B cell (primary cell): Measurements from ENCODE around the gene DNAJB1. TPM values are rescaled to one million over a fixed set of nuclear protein-coding genes. Genes with fewer than 3 reads are reported as not detected.

Source experiments
- ATAC-seq: fragments of 200-7000 bp; cut with Tn5 transposase; one replicate; pipeline ENCODE4 v1.10.0; 2021; ENCODE audit warnings: low read depth, mild to moderate bottlenecking, moderate number of reproducible peaks, moderate library complexity
- CTCF ChIA-PET: fragments of 350-600 bp; sonication (Branson Sonifier 250); formaldehyde crosslinking; loops from one replicate; lab custom pipeline; 2021; ENCODE audit warnings: antibody characterized with exemption, inconsistent platforms; lab: Charles Lee
- POLR2A ChIA-PET: fragments of 350-600 bp; sonication (Branson Sonifier 250); formaldehyde crosslinking; loops from one replicate; lab custom pipeline; 2021; ENCODE audit warnings: antibody characterized with exemption; lab: Charles Lee
- DNase-seq: peaks from one replicate; pipeline ENCODE4 v3.0.0; 2013
- H2AFZ ChIP-seq: 2 replicates; pipeline ENCODE4 v1.6.1; 2012; ENCODE audit warnings: mild to moderate bottlenecking, low read depth, low read length; ENCODE audit not compliant: insufficient read depth, poor library complexity, severe bottlenecking
- H3K27ac ChIP-seq, 2 donors: 1 replicate in 1 of 2; 2 replicates in 1 of 2; pipeline ENCODE4 v1.5.1; 2012 to 2013; ENCODE audit warnings: low read length in 2 of 2, mild to moderate bottlenecking in 2 of 2, moderate library complexity in 1 of 2
- H3K27me3 ChIP-seq, 4 experiments: fragments of 200-600 bp in 1 of 4; sonication (generic) in 1 of 4; replicated peaks in 1 of 4; 1 replicate in 2 of 4; 2 replicates in 2 of 4; pipeline versions ENCODE4 v1.6.1 to v1.7.0; 2013 to 2016; ENCODE audit warnings: low read length in 3 of 4, mild to moderate bottlenecking in 2 of 4, mixed read lengths in 1 of 4, moderate library complexity in 1 of 4; ENCODE audit not compliant: insufficient read depth in 4 of 4, control insufficient read depth in 3 of 4; ENCODE audit errors: control extremely low read depth in 1 of 4
- H3K36me3 ChIP-seq, 2 experiments: replicated peaks in 1 of 2; 1 replicate in 1 of 2; 2 replicates in 1 of 2; pipeline versions ENCODE4 v1.6.1 to v1.7.1; 2013; ENCODE audit warnings: low read length in 1 of 2; ENCODE audit not compliant: insufficient read depth in 2 of 2, control insufficient read depth in 1 of 2; ENCODE audit errors: control extremely low read depth in 1 of 2, extremely low read depth in 1 of 2
- H3K4me1 ChIP-seq, 2 donors: fragments of 200-600 bp in 1 of 2; sonication (generic) in 1 of 2; 1 replicate in 1 of 2; 2 replicates in 1 of 2; pipeline versions ENCODE4 v1.5.1 to v1.6.1; 2013 to 2017; ENCODE audit warnings: low read length in 2 of 2; ENCODE audit not compliant: control insufficient read depth in 2 of 2, insufficient read depth in 2 of 2
- H3K4me2 ChIP-seq: replicated peaks from 2 replicates; pipeline ENCODE3; 2012; ENCODE audit warnings: mild to moderate bottlenecking, low read depth, low read length; ENCODE audit not compliant: poor library complexity, severe bottlenecking
- H3K4me3 ChIP-seq, 5 experiments: fragments of 200-600 bp in 1 of 5; sonication (generic) in 1 of 5; 1 replicate in 3 of 5; 2 replicates in 2 of 5; pipeline versions ENCODE4 v1.5.1 to v1.7.0; 2011 to 2016; ENCODE audit warnings: low read length in 4 of 5, mild to moderate bottlenecking in 4 of 5, low read depth in 2 of 5, control low read depth in 1 of 5, moderate library complexity in 1 of 5; ENCODE audit not compliant: insufficient read depth in 1 of 5; ENCODE audit errors: control extremely low read depth in 1 of 5, extremely low read depth in 1 of 5
- H3K79me2 ChIP-seq: fragments of 200-600 bp; sonication (generic); one replicate; pipeline ENCODE4 v1.6.0; 2016; ENCODE audit warnings: low read length; ENCODE audit not compliant: control insufficient read depth, insufficient read depth
- H3K9ac ChIP-seq: fragments of 200-600 bp; sonication (generic); 2 replicates; pipeline ENCODE4 v1.6.1; 2017; ENCODE audit warnings: mild to moderate bottlenecking, low read length, moderate library complexity
- H3K9me3 ChIP-seq, 3 donors: one replicate each; pipeline versions ENCODE4 v1.6.1 to v1.7.1; 2013; ENCODE audit warnings: low read length in 2 of 3; ENCODE audit not compliant: control insufficient read depth in 2 of 3, insufficient read depth in 1 of 3; ENCODE audit errors: control extremely low read depth in 1 of 3
- H4K20me1 ChIP-seq: 2 replicates; pipeline ENCODE4 v1.6.0; 2012; ENCODE audit warnings: mild to moderate bottlenecking, low read length; ENCODE audit not compliant: insufficient read depth, control insufficient read depth, poor library complexity, severe bottlenecking
- H3K27ac Mint-ChIP-seq: one replicate; pipeline ENCODE4 v1.8.0; 2021; ENCODE audit warnings: mixed read lengths
- H3K27me3 Mint-ChIP-seq: one replicate; pipeline ENCODE4 v1.8.0; 2021; ENCODE audit warnings: mixed read lengths
- H3K4me1 Mint-ChIP-seq: one replicate; pipeline ENCODE4 v1.8.0; 2021; ENCODE audit warnings: mixed read lengths
- H3K4me3 Mint-ChIP-seq: one replicate; pipeline ENCODE4 v1.8.0; 2021; ENCODE audit warnings: mixed read lengths
- H3K9me3 Mint-ChIP-seq: one replicate; pipeline ENCODE4 v1.8.0; 2022; ENCODE audit warnings: mixed read lengths; ENCODE audit not compliant: insufficient read depth
- EZH2 ChIP-seq: IDR thresholded peaks from 2 replicates; pipeline ENCODE4 v1.6.1; 2012; ENCODE audit warnings: borderline replicate concordance, low read depth, mild to moderate bottlenecking, moderate library complexity, low read length; ENCODE audit not compliant: insufficient read depth, poor library complexity, severe bottlenecking
- WGBS: methylation state at CpG from one replicate; pipeline ENCODE4 v1.1.5; 2013; ENCODE audit warnings: missing lambda C conversion rate; ENCODE audit not compliant: insufficient coverage; 5-methylcytosine and 5-hydroxymethylcytosine counted together
- intact Hi-C: fragments of 100-400 bp; cut with micrococcal nuclease; formaldehyde crosslinking; loops from one replicate; pipeline ENCODE4 v1.10.0; 2022
- polyA plus RNA-seq: library from polyadenylated mRNA; depleted of rRNA; stranded (reverse); fragments of >200 nt; gene quantifications from 2 replicates; pipeline ENCODE4 v1.2.3, GENCODE V29; 2012
- total RNA-seq, 2 donors: library from RNA; stranded (reverse); fragments of 120-200 nt in 1 of 2; gene quantifications; 1 replicate in 1 of 2; 2 replicates in 1 of 2; pipeline versions ENCODE4 v1.2.3 to v1.2.4, GENCODE V29; 2013 to 2022
- TF ChIP-seq, protein P1 (sequence below): fragments of 200-600 bp; IDR thresholded peaks from one replicate; pipeline ENCODE4 v1.8.0; 2022; ENCODE audit warnings: antibody characterized with exemption, mild to moderate bottlenecking

DNAJB1 gene
- total and polyA plus RNA-seq, 2 donors (not counting 1 experiment from before 2014, with no cell fraction given): 72.8 to 194 TPM

GRCh38 chr19:14540741-14541525 lies 22.7 kb upstream of the DNAJB1 start:
- no peaks in the 10 kb centered on the region for H3K27me3 ChIP-seq
- H3K4me1 ChIP-seq: peaks cover 0 to 5% of the 10 kb centered on the region in 2 donors
- H2AFZ ChIP-seq: no peak overlapping the region
- no peaks in the 10 kb centered on the region for H3K27me3 Mint-ChIP-seq
- H3K9me3 Mint-ChIP-seq: no peaks in the 10 kb centered on the region
- no peak overlapping the region for H3K9ac ChIP-seq
- POLR2A ChIA-PET: no interaction called here
- peaks cover 82% of the 10 kb centered on the region for H3K79me2 ChIP-seq
- intact Hi-C loops: no loop called here
- H3K36me3 ChIP-seq: peaks cover 0 to 6% of the 10 kb centered on the region in 2 experiments
- no peak overlapping the region for H3K27ac Mint-ChIP-seq
- H4K20me1 ChIP-seq: peaks cover 46% of the 10 kb centered on the region
- no peak overlapping the region for H3K4me3 ChIP-seq
- H3K4me2 ChIP-seq: no peak overlapping the region
- ATAC-seq: no peak
- H3K9me3 ChIP-seq: no peaks in the 10 kb centered on the region
- DNase-seq: no peak
- WGBS: 95% methylated on average over 19 of the region's 19 CpGs
- H3K27ac ChIP-seq: no peak overlapping the region
- TF ChIP-seq, protein P1, sequence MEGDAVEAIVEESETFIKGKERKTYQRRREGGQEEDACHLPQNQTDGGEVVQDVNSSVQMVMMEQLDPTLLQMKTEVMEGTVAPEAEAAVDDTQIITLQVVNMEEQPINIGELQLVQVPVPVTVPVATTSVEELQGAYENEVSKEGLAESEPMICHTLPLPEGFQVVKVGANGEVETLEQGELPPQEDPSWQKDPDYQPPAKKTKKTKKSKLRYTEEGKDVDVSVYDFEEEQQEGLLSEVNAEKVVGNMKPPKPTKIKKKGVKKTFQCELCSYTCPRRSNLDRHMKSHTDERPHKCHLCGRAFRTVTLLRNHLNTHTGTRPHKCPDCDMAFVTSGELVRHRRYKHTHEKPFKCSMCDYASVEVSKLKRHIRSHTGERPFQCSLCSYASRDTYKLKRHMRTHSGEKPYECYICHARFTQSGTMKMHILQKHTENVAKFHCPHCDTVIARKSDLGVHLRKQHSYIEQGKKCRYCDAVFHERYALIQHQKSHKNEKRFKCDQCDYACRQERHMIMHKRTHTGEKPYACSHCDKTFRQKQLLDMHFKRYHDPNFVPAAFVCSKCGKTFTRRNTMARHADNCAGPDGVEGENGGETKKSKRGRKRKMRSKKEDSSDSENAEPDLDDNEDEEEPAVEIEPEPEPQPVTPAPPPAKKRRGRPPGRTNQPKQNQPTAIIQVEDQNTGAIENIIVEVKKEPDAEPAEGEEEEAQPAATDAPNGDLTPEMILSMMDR: no peak
- TF ChIP-seq EZH2: no peak
- H3K4me1 Mint-ChIP-seq: peaks cover 31% of the 10 kb centered on the region
- CTCF ChIA-PET: no interaction called here
- no peak overlapping the region for H3K4me3 Mint-ChIP-seq
